ENCODE data around the gene TMEM116.
"Not testable (repeated sequence)": the region's sequence is repeated elsewhere in the genome, so short reads cannot be mapped to it uniquely, and the experiment has no call there.

The TMEM116 gene

GRCh38 chr12:111971800-111972199 is 41.2 kb downstream of the TMEM116 start:
- Histone ChIP-seq H4K20me1 (ENCODE audit: insufficient read depth, low read length) (no peaks in the 10 kb centered on the region), H3K27me3 (ENCODE audit: low read depth, low read length) (no peaks in the 10 kb centered on the region), H3K27ac (ENCODE audit: low read length) (no peak overlapping the region)

GRCh38 chr12:111964935-111965334 is 48.0 kb downstream of the TMEM116 start:
- Histone ChIP-seq H3K4me2 (ENCODE audit: low read length) (no peak overlapping the region), H3K4me1 (ENCODE audit: low read length) (no peaks in the 10 kb centered on the region), H3K27ac (ENCODE audit: low read length) (no peak overlapping the region), H3K79me2 (ENCODE audit: low read length) (no peaks in the 10 kb centered on the region), H3K4me3 (ENCODE audit: low read length) (no peak overlapping the region), H3K9me3 (ENCODE audit: insufficient read depth, low read length) (no peaks in the 10 kb centered on the region), H3K27me3 (ENCODE audit: low read depth, low read length) (no peaks in the 10 kb centered on the region), H3K36me3 (replicated peaks; ENCODE audit: low read depth, low read length) (no peaks in the 10 kb centered on the region), H4K20me1 (ENCODE audit: insufficient read depth, low read length) (no peaks in the 10 kb centered on the region), H2AFZ (ENCODE audit: low read depth, low read length) (no peak overlapping the region), H3K9ac (ENCODE audit: low read length) (no peak overlapping the region)
- TF ChIP-seq EZH2phosphoT487 (IDR thresholded peaks at IDR 0.05; ENCODE audit: low read depth), result no peak
- no peak for TF ChIP-seq CTCF (IDR thresholded peaks at IDR 0.05; ENCODE audit: low read depth, low read length)

More at GRCh38 chr12:111971800-111972199, 41.2 kb downstream of the TMEM116 start:
- Histone ChIP-seq H2AFZ (ENCODE audit: low read depth, low read length) (no peak overlapping the region), H3K79me2 (ENCODE audit: low read length) (no peaks in the 10 kb centered on the region), H3K4me2 (ENCODE audit: low read length) (no peak overlapping the region), H3K4me3 (ENCODE audit: low read length) (no peak overlapping the region), H3K9me3 (ENCODE audit: insufficient read depth, low read length) (no peaks in the 10 kb centered on the region), H3K4me1 (ENCODE audit: low read length) (no peaks in the 10 kb centered on the region), H3K9ac (ENCODE audit: low read length) (no peak overlapping the region), H3K36me3 (replicated peaks; ENCODE audit: low read depth, low read length) (no peaks in the 10 kb centered on the region)
- TF ChIP-seq CTCF (IDR thresholded peaks at IDR 0.05; ENCODE audit: low read depth, low read length), result no peak
- TF ChIP-seq EZH2phosphoT487 (IDR thresholded peaks at IDR 0.05; ENCODE audit: low read depth), result no peak

- not testable (repeated sequence) for H3K27ac ChIP-seq (ENCODE audit: low read length); H2AFZ ChIP-seq (ENCODE audit: low read depth, low read length); H3K9ac ChIP-seq (ENCODE audit: low read length); H3K4me2 ChIP-seq (ENCODE audit: low read length); H4K20me1 ChIP-seq (ENCODE audit: insufficient read depth, low read length); H3K4me1 ChIP-seq (ENCODE audit: low read length); H3K79me2 ChIP-seq (ENCODE audit: low read length); H3K27me3 ChIP-seq (ENCODE audit: low read depth, low read length); H3K4me3 ChIP-seq (ENCODE audit: low read length); H3K9me3 ChIP-seq (ENCODE audit: insufficient read depth, low read length)
- H3K36me3 ChIP-seq (replicated peaks; ENCODE audit: low read depth, low read length), result peaks cover 14% of the 10 kb centered on the region
Observed at GRCh38 chr12:111959518-111959917, 53.4 kb downstream of the TMEM116 start.

- H3K4me2 ChIP-seq (ENCODE audit: low read length); H4K20me1 ChIP-seq (ENCODE audit: insufficient read depth, low read length); H2AFZ ChIP-seq (ENCODE audit: low read depth, low read length); H3K9me3 ChIP-seq (ENCODE audit: insufficient read depth, low read length); H3K79me2 ChIP-seq (ENCODE audit: low read length); H3K4me3 ChIP-seq (ENCODE audit: low read length); H3K9ac ChIP-seq (ENCODE audit: low read length); H3K27me3 ChIP-seq (ENCODE audit: low read depth, low read length); H3K4me1 ChIP-seq (ENCODE audit: low read length); H3K27ac ChIP-seq (ENCODE audit: low read length): not testable (repeated sequence)
- peaks cover 15% of the 10 kb centered on the region for H3K36me3 ChIP-seq (replicated peaks; ENCODE audit: low read depth, low read length)
Observed at GRCh38 chr12:111957224-111957623, 55.7 kb downstream of the TMEM116 start.

- Histone ChIP-seq H3K9ac (ENCODE audit: low read length) (no peak overlapping the region), H3K4me1 (ENCODE audit: low read length) (no peaks in the 10 kb centered on the region), H4K20me1 (ENCODE audit: insufficient read depth, low read length) (no peaks in the 10 kb centered on the region), H3K36me3 (replicated peaks; ENCODE audit: low read depth, low read length) (peaks cover 15% of the 10 kb centered on the region), H3K27ac (ENCODE audit: low read length) (no peak overlapping the region), H3K4me2 (ENCODE audit: low read length) (no peak overlapping the region), H3K4me3 (ENCODE audit: low read length) (no peak overlapping the region), H3K27me3 (ENCODE audit: low read depth, low read length) (no peaks in the 10 kb centered on the region), H3K79me2 (ENCODE audit: low read length) (no peaks in the 10 kb centered on the region), H3K9me3 (ENCODE audit: insufficient read depth, low read length) (peaks cover 8% of the 10 kb centered on the region; the same call in 1 of the 2 replicates), H2AFZ (ENCODE audit: low read depth, low read length) (no peak overlapping the region)
- no peak for TF ChIP-seq EZH2phosphoT487 (IDR thresholded peaks at IDR 0.05; ENCODE audit: low read depth)
Observed at GRCh38 chr12:111954969-111955368, 58.0 kb downstream of the TMEM116 start.

Data from OCI-LY3 (cell line).